ENCODE measurements around the gene GLRB.
"Not testable (repeated sequence)": the region's sequence is repeated elsewhere in the genome, so short reads cannot be mapped to it uniquely, and the experiment has no call there.

The GLRB gene

GRCh38 chr4:157141976-157142375 is 66.0 kb downstream of the GLRB start:
- no peak for DNase-seq

- DNase-seq = peak; percentile 3 to 16
Observed at GRCh38 chr4:157143369-157143768, 67.4 kb downstream of the GLRB start.

- no peak for DNase-seq
Observed at GRCh38 chr4:157151711-157152110, 75.8 kb downstream of the GLRB start.

DNA sequence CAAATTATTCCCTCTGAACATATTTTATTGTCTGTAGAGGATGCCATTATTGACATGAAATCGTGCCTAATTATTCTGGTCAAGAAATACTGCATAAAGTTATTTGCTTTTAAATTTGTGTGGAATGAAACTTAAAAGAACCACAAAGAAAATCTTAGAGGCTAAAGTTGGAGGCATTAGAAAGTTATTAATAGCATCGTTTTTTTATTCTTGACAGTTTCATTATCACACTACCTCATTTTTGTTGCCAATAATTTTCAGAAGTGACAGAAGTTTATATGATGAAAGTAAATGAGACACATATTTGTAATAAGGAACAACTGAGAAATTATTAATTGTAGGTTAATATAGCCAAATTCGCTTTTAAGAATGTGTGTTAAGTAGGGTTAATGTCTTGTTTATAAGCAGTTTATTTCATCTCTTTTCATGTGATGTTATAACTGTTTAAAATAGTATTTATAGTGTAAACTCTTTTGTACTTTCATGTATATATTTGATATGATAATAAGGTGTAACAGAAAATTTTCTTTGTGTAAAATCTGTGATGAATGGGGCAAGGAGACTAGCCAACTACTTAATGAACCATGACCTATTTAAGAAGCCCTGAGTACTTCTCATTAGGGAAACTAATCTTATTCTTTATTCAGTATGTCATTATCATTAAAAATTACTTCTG is 90.1 kb downstream of the GLRB start:
- no peak for DNase-seq

GRCh38 chr4:157170321-157170720 is 94.4 kb downstream of the GLRB start:
- no peak for DNase-seq

GRCh38 chr4:157172011-157172410 is 96.1 kb downstream of the GLRB start:
- DNase-seq = no peak

DNA sequence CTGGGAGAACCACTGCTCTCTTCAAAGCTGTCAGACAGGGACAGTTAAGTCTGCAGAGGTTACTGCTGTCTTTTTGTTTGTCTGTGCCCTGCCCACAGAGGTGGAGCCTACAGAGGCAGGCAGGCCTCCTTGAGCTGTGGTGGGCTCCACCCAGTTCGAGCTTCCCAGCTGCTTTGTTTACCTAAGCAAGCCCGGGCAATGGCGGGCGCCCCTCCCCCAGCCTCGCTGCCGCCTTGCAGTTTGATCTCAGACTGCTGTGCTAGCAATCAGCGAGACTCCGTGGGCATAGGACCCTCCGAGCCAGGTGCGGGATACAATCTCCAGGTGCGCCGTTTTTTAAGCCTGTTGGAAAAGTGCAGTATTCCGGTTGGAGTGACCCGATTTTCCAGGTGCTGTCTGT is 104.3 kb downstream of the GLRB start:
- not testable (repeated sequence) for DNase-seq

GRCh38 chr4:157184300-157184699 is 108.3 kb downstream of the GLRB start:
- DNase-seq = no peak

- DNase-seq = no peak
Observed at GRCh38 chr4:157185363-157185762, 109.4 kb downstream of the GLRB start.

GRCh38 chr4:157195374-157195773 is 119.4 kb downstream of the GLRB start:
- no peak for DNase-seq

DNA sequence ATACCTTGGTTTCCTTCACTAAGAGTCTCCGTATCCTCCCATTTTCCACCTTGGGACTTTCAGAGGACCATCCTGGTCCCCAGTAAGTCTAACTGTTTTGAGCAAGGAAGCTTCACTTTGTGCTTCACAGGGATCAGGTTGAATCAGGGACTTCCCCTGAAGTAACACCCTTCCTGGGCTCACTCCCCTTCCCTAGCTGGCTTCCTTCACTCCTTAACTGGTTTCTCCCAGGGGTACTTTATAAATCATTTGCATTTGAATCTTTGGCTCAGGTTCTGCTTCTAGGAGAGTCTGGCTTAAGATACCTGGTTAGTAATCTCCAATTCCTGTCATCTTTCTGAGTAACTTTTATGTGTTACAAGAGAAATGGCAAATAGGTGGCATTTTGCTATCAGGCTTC is 120.1 kb downstream of the GLRB start:
- DNase-seq = no peak

- peak; percentile 6 to 31 for DNase-seq
Observed at GRCh38 chr4:157204634-157205244, 128.8 kb downstream of the GLRB start.

GRCh38 chr4:157217708-157218107 is 141.8 kb downstream of the GLRB start:
- peak in 1 of 2 experiments; percentile 3 for DNase-seq

DNA sequence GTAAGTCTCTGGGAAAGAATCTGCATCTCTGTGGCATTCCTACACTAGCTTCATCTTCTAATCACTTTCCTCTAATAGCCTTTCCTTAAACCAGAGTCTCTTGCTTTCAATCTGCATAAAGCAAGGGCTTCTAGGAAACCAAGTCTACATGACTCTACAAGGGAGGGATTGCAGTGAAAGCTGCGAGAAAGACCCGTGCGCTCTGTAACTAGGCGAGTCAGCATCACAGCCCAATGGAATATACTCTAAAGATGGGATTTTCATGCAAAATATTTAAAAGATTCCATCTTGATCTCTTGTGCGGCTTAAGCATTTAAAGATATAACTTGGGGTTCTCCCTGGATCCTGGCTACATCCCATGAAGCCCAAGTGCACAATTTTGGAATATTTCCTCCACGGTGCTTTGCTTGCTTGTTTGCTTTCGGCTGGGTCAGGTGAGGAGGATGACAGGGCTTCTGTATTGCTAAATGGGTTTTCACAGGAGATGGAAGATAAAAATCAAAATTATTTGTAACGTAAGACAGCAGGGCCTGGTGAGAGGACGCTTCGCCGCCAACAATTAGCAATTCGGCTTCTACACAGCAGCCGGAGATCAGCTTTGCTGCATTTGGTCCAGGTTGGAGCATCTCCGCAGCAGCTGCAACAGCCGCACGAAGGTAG is 143.9 kb downstream of the GLRB start:
- DNase-seq = no peak

GRCh38 chr4:157220371-157220881 is 144.5 kb downstream of the GLRB start, which contains the start of gene GRIA2:
GRIA2 (plus strand) TSS chr4:157220728; CDS start chr4:157221043, 315 bp downstream.
- no peak for DNase-seq

DNA sequence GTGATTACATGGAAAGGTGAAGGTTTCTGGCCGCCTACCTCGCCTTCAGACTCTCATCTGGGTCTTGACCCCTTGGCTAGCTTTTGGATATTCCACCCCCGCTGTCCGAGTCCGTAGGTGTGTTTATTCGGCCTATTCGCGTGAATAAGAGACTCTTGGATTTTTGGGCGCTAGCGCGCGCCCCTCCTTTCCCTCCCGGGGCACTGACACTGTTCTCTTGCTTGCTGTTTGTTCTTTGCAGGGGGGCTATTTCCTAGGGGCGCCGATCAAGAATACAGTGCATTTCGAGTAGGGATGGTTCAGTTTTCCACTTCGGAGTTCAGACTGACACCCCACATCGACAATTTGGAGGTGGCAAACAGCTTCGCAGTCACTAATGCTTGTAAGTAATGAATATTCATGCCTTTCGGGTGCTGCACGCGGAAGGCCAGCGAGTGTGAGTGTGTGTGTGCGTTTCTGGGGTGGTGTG is 145.5 kb downstream of the GLRB start:
- DNase-seq = no peak
